ENCODE results near the gene MAPK6. TPM values are rescaled to one million over a fixed set of nuclear protein-coding genes. Genes with fewer than 3 reads are reported as not detected.
A peak's percentile ranks its signal among the peaks of the same experiment; 100 is the strongest.

The MAPK6 gene
- total and polyA plus RNA-seq, 2 donors (not counting 1 experiment from before 2014, with no cell fraction given), result 3.2 to 17.9 TPM

GRCh38 chr15:52006702-52007340 is 12.2 kb upstream of the MAPK6 start:
- Mint-ChIP-seq H3K27me3 (no peaks in the 10 kb centered on the region), H3K9me3 (ENCODE audit: insufficient read depth) (peaks cover 6% of the 10 kb centered on the region), H3K4me1 (peaks cover 33% of the 10 kb centered on the region), H3K4me3 (peak overlapping the region; percentile 40), H3K27ac (peak overlapping the region; percentile 56)
- WGBS (ENCODE audit: insufficient coverage), result no CpG with 5 or more reads among the region's 3 CpGs
- POLR2A ChIA-PET, result no interaction called here
- no peak for DNase-seq
- Histone ChIP-seq H3K9me3 (ENCODE audit: control extremely low read depth in 1 of 3, control insufficient read depth in 2 of 3, insufficient read depth in 1 of 3, low read length in 2 of 3) (no peaks in the 10 kb centered on the region), H3K27me3 (replicated peaks in 1 of 4; ENCODE audit: control extremely low read depth in 1 of 4, control insufficient read depth in 3 of 4, insufficient read depth in 4 of 4, low read length in 3 of 4) (no peaks in the 10 kb centered on the region), H3K4me1 (ENCODE audit: control insufficient read depth in 2 of 2, insufficient read depth in 2 of 2, low read length in 2 of 2) (peaks cover 20 to 31% of the 10 kb centered on the region in 2 donors), H3K4me2 (replicated peaks; ENCODE audit: low read depth, low read length, poor library complexity, severe bottlenecking) (peak overlapping the region; percentile 1), H2AFZ (ENCODE audit: insufficient read depth, low read depth, low read length, poor library complexity, severe bottlenecking) (peak overlapping the region; percentile 46), H3K4me3 (ENCODE audit: control extremely low read depth in 1 of 5, extremely low read depth in 1 of 5, insufficient read depth in 1 of 5, low read depth in 2 of 5, low read length in 4 of 5) (no peak overlapping the region), H3K79me2 (ENCODE audit: control insufficient read depth, insufficient read depth, low read length) (no peaks in the 10 kb centered on the region), H4K20me1 (ENCODE audit: control insufficient read depth, insufficient read depth, low read length, poor library complexity, severe bottlenecking) (no peaks in the 10 kb centered on the region), H3K27ac (ENCODE audit: low read length in 2 of 2) (peak overlapping the region; percentile 20 to 59), H3K9ac (ENCODE audit: low read length) (no peak overlapping the region), H3K36me3 (replicated peaks in 1 of 2; ENCODE audit: control extremely low read depth in 1 of 2, control insufficient read depth in 1 of 2, extremely low read depth in 1 of 2, insufficient read depth in 2 of 2, low read length in 1 of 2) (no peaks in the 10 kb centered on the region)
- CTCF ChIA-PET, result interaction anchor here (0.5 to 1.1 kb wide), 5 partner anchors 73 to 1547 kb away, joined by 3 to 5 read pairs (median 3); no protein-coding TSS in a partner anchor
- TF ChIP-seq EZH2 (IDR thresholded peaks at IDR 0.05; ENCODE audit: borderline replicate concordance, insufficient read depth, low read depth, low read length, poor library complexity, severe bottlenecking) (no peak), CTCF (IDR thresholded peaks at IDR 0.05) (no peak)
- ATAC-seq (ENCODE audit: low read depth), result no peak
- intact Hi-C loops (cut with micrococcal nuclease), result loop anchor here (5.0 kb wide), 1 partner anchor 40 kb away; no protein-coding TSS in a partner anchor

GRCh38 chr15:52008359-52008697 is 10.7 kb upstream of the MAPK6 start:
- H2AFZ ChIP-seq (ENCODE audit: insufficient read depth, low read depth, low read length, poor library complexity, severe bottlenecking), result peak overlapping the region; percentile 36
- no peak overlapping the region for H3K9ac ChIP-seq (ENCODE audit: low read length)
- POLR2A ChIA-PET, result no interaction called here
- peak overlapping the region; percentile 1 for H3K4me2 ChIP-seq (replicated peaks; ENCODE audit: low read depth, low read length, poor library complexity, severe bottlenecking)
- H3K4me1 ChIP-seq (ENCODE audit: control insufficient read depth in 2 of 2, insufficient read depth in 2 of 2, low read length in 2 of 2), result peaks cover 20 to 31% of the 10 kb centered on the region in 2 donors
- no peak overlapping the region for H3K4me3 ChIP-seq (ENCODE audit: control extremely low read depth in 1 of 5, extremely low read depth in 1 of 5, insufficient read depth in 1 of 5, low read depth in 2 of 5, low read length in 4 of 5)
- no peaks in the 10 kb centered on the region for H3K79me2 ChIP-seq (ENCODE audit: control insufficient read depth, insufficient read depth, low read length)
- DNase-seq, result peak; percentile 8
- CTCF ChIA-PET, result no interaction called here
- Mint-ChIP-seq H3K4me3 (no peak overlapping the region), H3K4me1 (peaks cover 33% of the 10 kb centered on the region), H3K27ac (no peak overlapping the region), H3K27me3 (no peaks in the 10 kb centered on the region), H3K9me3 (ENCODE audit: insufficient read depth) (no peaks in the 10 kb centered on the region)
- intact Hi-C loops (cut with micrococcal nuclease), result loop anchor here (5.0 kb wide), 1 partner anchor 39 kb away; no protein-coding TSS in a partner anchor
- no peaks in the 10 kb centered on the region for H3K36me3 ChIP-seq (replicated peaks in 1 of 2; ENCODE audit: control extremely low read depth in 1 of 2, control insufficient read depth in 1 of 2, extremely low read depth in 1 of 2, insufficient read depth in 2 of 2, low read length in 1 of 2)
- H4K20me1 ChIP-seq (ENCODE audit: control insufficient read depth, insufficient read depth, low read length, poor library complexity, severe bottlenecking), result no peaks in the 10 kb centered on the region
- no peak overlapping the region for H3K27ac ChIP-seq (ENCODE audit: low read length in 2 of 2)
- no peak for ATAC-seq (ENCODE audit: low read depth)
- TF ChIP-seq CTCF (IDR thresholded peaks at IDR 0.05) (no peak), EZH2 (IDR thresholded peaks at IDR 0.05; ENCODE audit: borderline replicate concordance, insufficient read depth, low read depth, low read length, poor library complexity, severe bottlenecking) (no peak)
- no peaks in the 10 kb centered on the region for H3K9me3 ChIP-seq (ENCODE audit: control extremely low read depth in 1 of 3, control insufficient read depth in 2 of 3, insufficient read depth in 1 of 3, low read length in 2 of 3)
- no peaks in the 10 kb centered on the region for H3K27me3 ChIP-seq (replicated peaks in 1 of 4; ENCODE audit: control extremely low read depth in 1 of 4, control insufficient read depth in 3 of 4, insufficient read depth in 4 of 4, low read length in 3 of 4)
- WGBS (ENCODE audit: insufficient coverage), result 67% methylated on average over 1 of the region's 5 CpGs
